T-helper 1 cell (primary cell): ENCODE results near the gene MACROH2A2.
"Not testable (repeated sequence)": the region's sequence is repeated elsewhere in the genome, so short reads cannot be mapped to it uniquely, and the experiment has no call there.

Source experiments
- DNase-seq, 5 donors: peaks; one replicate each; pipeline ENCODE4 v3.0.0-alpha.2; 2012 to 2020

The MACROH2A2 gene

GRCh38 chr10:70068925-70069324 is 16.3 kb downstream of the MACROH2A2 start:
- no peak for DNase-seq

- DNase-seq = no peak
Observed at GRCh38 chr10:70069346-70069745, 16.7 kb downstream of the MACROH2A2 start.

GRCh38 chr10:70070834-70071233 is 18.2 kb downstream of the MACROH2A2 start:
- DNase-seq = no peak

- no peak for DNase-seq
Observed at GRCh38 chr10:70074165-70074564, 21.5 kb downstream of the MACROH2A2 start.

GRCh38 chr10:70074971-70075370 is 22.3 kb downstream of the MACROH2A2 start:
- DNase-seq = no peak

GRCh38 chr10:70078329-70078728 is 25.7 kb downstream of the MACROH2A2 start:
- DNase-seq = no peak

- DNase-seq = no peak
Observed at GRCh38 chr10:70078937-70079336, 26.3 kb downstream of the MACROH2A2 start.

GRCh38 chr10:70080789-70081188 is 28.1 kb downstream of the MACROH2A2 start:
- DNase-seq = not testable (repeated sequence)

GRCh38 chr10:70084189-70084588 is 31.5 kb downstream of the MACROH2A2 start:
- DNase-seq = no peak

GRCh38 chr10:70085975-70086613 is 33.4 kb downstream of the MACROH2A2 start:
- DNase-seq = no peak

GRCh38 chr10:70087616-70088307 is 35.1 kb downstream of the MACROH2A2 start:
- no peak for DNase-seq

GRCh38 chr10:70088308-70088698 is 35.7 kb downstream of the MACROH2A2 start:
- DNase-seq = no peak

GRCh38 chr10:70090013-70090412 is 37.4 kb downstream of the MACROH2A2 start:
- DNase-seq = no peak

GRCh38 chr10:70090951-70091350 is 38.3 kb downstream of the MACROH2A2 start:
- DNase-seq = no peak

- no peak for DNase-seq
Observed at GRCh38 chr10:70092389-70092718, 39.7 kb downstream of the MACROH2A2 start.

GRCh38 chr10:70093335-70093944 is 40.8 kb downstream of the MACROH2A2 start:
- peak in 1 of 5 donors; percentile 68 for DNase-seq

- DNase-seq = no peak
Observed at GRCh38 chr10:70094250-70094649, 41.6 kb downstream of the MACROH2A2 start.

- no peak for DNase-seq
Observed at GRCh38 chr10:70096016-70096704, 43.5 kb downstream of the MACROH2A2 start.

GRCh38 chr10:70096705-70097420 is 44.2 kb downstream of the MACROH2A2 start:
- DNase-seq = no peak

GRCh38 chr10:70097459-70097858 is 44.8 kb downstream of the MACROH2A2 start:
- DNase-seq = no peak

- no peak for DNase-seq
Observed at GRCh38 chr10:70098271-70098670, 45.6 kb downstream of the MACROH2A2 start.

- not testable (repeated sequence) for DNase-seq
Observed at GRCh38 chr10:70101068-70101562, 48.5 kb downstream of the MACROH2A2 start.

GRCh38 chr10:70101668-70102067 is 49.0 kb downstream of the MACROH2A2 start:
- no peak for DNase-seq
